H1 (cell line): ENCODE measurements around the gene CNTN5. TPM values are rescaled to one million over a fixed set of nuclear protein-coding genes. Genes with fewer than 3 reads are reported as not detected.

Experiments used
- CTCF ChIA-PET: fragments of 300-600 bp; sonication (Branson Sonifier 250); formaldehyde crosslinking; loops from one replicate; lab custom pipeline; 2021; ENCODE audit not compliant: partially characterized antibody; lab: Charles Lee
- POLR2A ChIA-PET: fragments of 300-600 bp; sonication (Branson Sonifier 250); formaldehyde crosslinking; loops from one replicate; lab custom pipeline; 2021; ENCODE audit warnings: inconsistent platforms; ENCODE audit not compliant: partially characterized antibody; lab: Charles Lee
- DNase-seq, 2 experiments: peaks; one replicate each; pipeline versions ENCODE4 v3.0.0 to v3.0.0-alpha.2; 2010 to 2022; ENCODE audit warnings: low spot score in 2 of 2, low read depth in 1 of 2, mixed read lengths in 1 of 2
- FAIRE-seq: peaks from 2 replicates; lab custom pipeline; 2011; peaks lifted over from hg19 to GRCh38; lab: Jason Lieb, UNC
- H2AFZ ChIP-seq: 2 replicates; pipeline ENCODE4 v1.8.1; 2012; ENCODE audit warnings: low read length, inconsistent platforms
- H2AK5ac ChIP-seq: 2 replicates; pipeline ENCODE4 v1.6.1; 2013; ENCODE audit warnings: low read depth, low read length
- H2BK120ac ChIP-seq: replicated peaks from 2 replicates; pipeline ENCODE3; 2013; ENCODE audit warnings: low read depth, low read length, inconsistent platforms
- H2BK12ac ChIP-seq: 2 replicates; pipeline ENCODE4 v1.6.1; 2013; ENCODE audit warnings: low read depth, low read length
- H2BK15ac ChIP-seq: 2 replicates; pipeline ENCODE4 v1.6.1; 2013; ENCODE audit warnings: low read length
- H2BK20ac ChIP-seq: 2 replicates; pipeline ENCODE4 v1.6.1; 2013; ENCODE audit warnings: low read length
- H2BK5ac ChIP-seq: 2 replicates; pipeline ENCODE4 v1.6.1; 2013; ENCODE audit warnings: low read depth, low read length
- H3K14ac ChIP-seq: 2 replicates; pipeline ENCODE4 v1.6.1; 2013; ENCODE audit warnings: inconsistent platforms; ENCODE audit not compliant: insufficient read length
- H3K18ac ChIP-seq: 2 replicates; pipeline ENCODE4 v1.6.1; 2013; ENCODE audit warnings: low read length; ENCODE audit errors: extremely low read depth
- H3K23ac ChIP-seq: 2 replicates; pipeline ENCODE4 v1.6.1; 2013; ENCODE audit warnings: inconsistent platforms; ENCODE audit not compliant: insufficient read length
- H3K23me2 ChIP-seq: 2 replicates; pipeline ENCODE4 v1.6.1; 2013; ENCODE audit warnings: low read depth, low read length
- H3K27ac ChIP-seq: 2 replicates; pipeline ENCODE4 v1.6.1; 2011; ENCODE audit warnings: low read depth, low read length, inconsistent platforms
- H3K27me3 ChIP-seq, 4 experiments: replicated peaks in 1 of 4; 1 replicate in 1 of 4; 2 replicates in 3 of 4; pipeline versions ENCODE4 v1.6.1 to v1.8.1; 2011 to 2013; ENCODE audit warnings: low read length in 3 of 4, mild to moderate bottlenecking in 3 of 4, inconsistent platforms in 2 of 4, mixed read lengths in 2 of 4, moderate library complexity in 1 of 4; ENCODE audit not compliant: control insufficient read depth in 3 of 4, insufficient read depth in 3 of 4; ENCODE audit errors: extremely low read depth in 1 of 4
- H3K36me3 ChIP-seq, 4 experiments: 2 replicates each; pipeline versions ENCODE4 v1.6.1 to v1.8.1; 2011 to 2013; ENCODE audit warnings: mild to moderate bottlenecking in 4 of 4, low read length in 3 of 4, moderate library complexity in 2 of 4, control low read depth in 1 of 4, inconsistent platforms in 1 of 4; ENCODE audit not compliant: insufficient read depth in 4 of 4, control insufficient read depth in 2 of 4
- H3K4ac ChIP-seq: replicated peaks from 2 replicates; pipeline ENCODE3; 2013; ENCODE audit warnings: low read length, low read depth, mixed read lengths, inconsistent platforms; ENCODE audit not compliant: insufficient read length
- H3K4me1 ChIP-seq, 4 experiments: replicated peaks in 1 of 4; 1 replicate in 1 of 4; 2 replicates in 3 of 4; pipeline versions ENCODE4 v1.6.1 to v1.8.1; 2011 to 2013; ENCODE audit warnings: low read length in 3 of 4, inconsistent platforms in 2 of 4, mixed read lengths in 1 of 4; ENCODE audit not compliant: insufficient read depth in 4 of 4, control insufficient read depth in 3 of 4
- H3K4me2 ChIP-seq, 2 experiments: 2 replicates each; pipeline versions ENCODE4 v1.6.1 to v1.8.1; 2011 to 2013; ENCODE audit warnings: low read depth in 2 of 2, low read length in 2 of 2, control low read depth in 1 of 2, inconsistent platforms in 1 of 2, mild to moderate bottlenecking in 1 of 2; ENCODE audit not compliant: insufficient read depth in 1 of 2
- H3K4me3 ChIP-seq, 4 experiments: fragments of 200-600, 300-600 bp in 1 of 4; sonication (generic), shearing (Covaris generic), sonication (Bioruptor Twin) in 1 of 4; 2 replicates each; pipeline versions ENCODE4 v1.5.1 to v1.8.1; 2011 to 2016; ENCODE audit warnings: low read length in 4 of 4, low read depth in 3 of 4, control low read depth in 2 of 4, inconsistent platforms in 2 of 4, mild to moderate bottlenecking in 2 of 4, mixed read lengths in 1 of 4, moderate library complexity in 1 of 4; ENCODE audit not compliant: insufficient read depth in 2 of 4; ENCODE audit errors: extremely low read depth in 1 of 4
- H3K56ac ChIP-seq: replicated peaks from 2 replicates; pipeline ENCODE3; 2013; ENCODE audit warnings: low read depth, mild to moderate bottlenecking, mixed read lengths, low read length, inconsistent platforms; ENCODE audit not compliant: insufficient read length
- H3K79me1 ChIP-seq: 2 replicates; pipeline ENCODE4 v1.6.1; 2013; ENCODE audit warnings: low read depth, low read length, control low read depth
- H3K79me2 ChIP-seq, 2 experiments: 2 replicates each; pipeline versions ENCODE4 v1.6.1 to v1.8.1; 2012 to 2013; ENCODE audit warnings: low read length in 2 of 2, mild to moderate bottlenecking in 2 of 2, inconsistent platforms in 1 of 2; ENCODE audit not compliant: insufficient read depth in 2 of 2, control insufficient read depth in 1 of 2
- H3K9ac ChIP-seq, 4 experiments: replicated peaks in 1 of 4; 1 replicate in 1 of 4; 2 replicates in 3 of 4; pipeline versions ENCODE4 v1.6.1 to v1.8.1; 2011 to 2013; ENCODE audit warnings: low read depth in 3 of 4, low read length in 3 of 4, control low read depth in 2 of 4, mild to moderate bottlenecking in 2 of 4, moderate library complexity in 2 of 4, inconsistent platforms in 1 of 4; ENCODE audit errors: extremely low read depth in 1 of 4
- H3K9me3 ChIP-seq, 2 experiments: 2 replicates each; pipeline versions ENCODE4 v1.6.1 to v1.8.1; 2012 to 2013; ENCODE audit warnings: mild to moderate bottlenecking in 2 of 2, moderate library complexity in 2 of 2, control low read depth in 1 of 2, inconsistent platforms in 1 of 2, low read depth in 1 of 2, low read length in 1 of 2, mixed read lengths in 1 of 2; ENCODE audit not compliant: insufficient read depth in 2 of 2
- H4K20me1 ChIP-seq, 2 experiments: replicated peaks in 1 of 2; 2 replicates each; pipeline versions ENCODE3 to v1.8.1; 2011 to 2013; ENCODE audit warnings: inconsistent platforms in 2 of 2, low read length in 2 of 2, mild to moderate bottlenecking in 1 of 2; ENCODE audit not compliant: insufficient read depth in 2 of 2, control insufficient read depth in 1 of 2
- H4K5ac ChIP-seq: 2 replicates; pipeline ENCODE4 v1.6.1; 2013; ENCODE audit warnings: low read length, low read depth, mixed read lengths, inconsistent platforms; ENCODE audit not compliant: insufficient read length
- H4K8ac ChIP-seq: 2 replicates; pipeline ENCODE4 v1.8.0; 2013; ENCODE audit warnings: mild to moderate bottlenecking, moderate library complexity, low read length, inconsistent platforms; ENCODE audit not compliant: insufficient read depth; ENCODE audit errors: extremely low read depth
- H4K91ac ChIP-seq: replicated peaks from 2 replicates; pipeline ENCODE3; 2013; ENCODE audit warnings: low read length, mixed read lengths, inconsistent platforms; ENCODE audit not compliant: insufficient read length
- BCL11A ChIP-seq, 2 experiments: IDR thresholded peaks; one replicate each; pipeline ENCODE4 v1.6.1; 2011; ENCODE audit warnings: low read depth in 2 of 2, low read length in 2 of 2, mild to moderate bottlenecking in 2 of 2
- CREB1 ChIP-seq: IDR thresholded peaks from 2 replicates; pipeline ENCODE4 v1.6.1; 2012; ENCODE audit warnings: inconsistent platforms
- EGR1 ChIP-seq: IDR thresholded peaks from 2 replicates; pipeline ENCODE4 v1.6.1; 2011; ENCODE audit warnings: low read depth, low read length, borderline replicate concordance
- EP300 ChIP-seq, 2 experiments: IDR thresholded peaks; 1 replicate in 1 of 2; 2 replicates in 1 of 2; pipeline ENCODE4 v1.6.1; 2011 to 2012; ENCODE audit warnings: low read depth in 2 of 2, low read length in 2 of 2, mild to moderate bottlenecking in 2 of 2, borderline replicate concordance in 1 of 2, inconsistent platforms in 1 of 2, moderate library complexity in 1 of 2
- EZH2 ChIP-seq: fragments of 200-600 bp; sonication (generic); IDR thresholded peaks from 2 replicates; pipeline ENCODE4 v1.7.1; 2012; ENCODE audit warnings: low read depth, mild to moderate bottlenecking, moderate library complexity, low read length, inconsistent platforms; ENCODE audit not compliant: severe bottlenecking
- HDAC6 ChIP-seq: IDR thresholded peaks from one replicate; pipeline ENCODE4 v1.7.1; 2012; ENCODE audit warnings: low read depth, mild to moderate bottlenecking, inconsistent platforms, low read length, moderate library complexity
- KDM1A ChIP-seq: fragments of 200-600, 300-600 bp; sonication (generic); IDR thresholded peaks from 2 replicates; pipeline ENCODE4 v1.7.1; 2016; ENCODE audit warnings: mild to moderate bottlenecking, low read length, borderline replicate concordance
- POLR2A ChIP-seq, 2 experiments: IDR thresholded peaks; 1 replicate in 1 of 2; 2 replicates in 1 of 2; pipeline ENCODE4 v1.6.1; 2011; ENCODE audit warnings: low read depth in 2 of 2, low read length in 2 of 2, mild to moderate bottlenecking in 2 of 2; ENCODE audit errors: control extremely low read depth in 1 of 2
- POU5F1 ChIP-seq: IDR thresholded peaks from 2 replicates; pipeline ENCODE4 v1.6.1; 2011; ENCODE audit warnings: low read depth, mild to moderate bottlenecking, low read length, moderate library complexity
- RFX5 ChIP-seq: IDR thresholded peaks from 2 replicates; pipeline ENCODE4 v1.6.1; 2011; ENCODE audit warnings: low read depth, low read length, improper control_type of control experiment, borderline replicate concordance
- SIN3A ChIP-seq, 2 experiments: IDR thresholded peaks in 1 of 2; conservative IDR thresholded peaks in 1 of 2; 2 replicates each; pipeline ENCODE4 v1.6.1; 2011 to 2012; ENCODE audit warnings: low read length in 2 of 2, improper control_type of control experiment in 1 of 2, low read depth in 1 of 2, mild to moderate bottlenecking in 1 of 2
- SIX5 ChIP-seq: IDR thresholded peaks from 2 replicates; pipeline ENCODE4 v1.6.1; 2011; ENCODE audit warnings: mild to moderate bottlenecking, low read depth, low read length
- TAF1 ChIP-seq: IDR thresholded peaks from 2 replicates; pipeline ENCODE4 v1.6.1; 2011; ENCODE audit warnings: mild to moderate bottlenecking, low read depth, low read length
- WGBS, 2 experiments: shearing (Covaris generic) in 1 of 2; methylation state at CpG; one replicate each; pipeline versions ENCODE4 v1.1.6 to v1.1.7; 2013 to 2015; ENCODE audit warnings: low lambda C conversion rate in 2 of 2, mixed read lengths in 2 of 2, inconsistent platforms in 1 of 2, low coverage in 1 of 2, missing lambda C conversion rate in 1 of 2; ENCODE audit not compliant: insufficient replicate concordance in 2 of 2, insufficient coverage in 1 of 2, insufficient read length in 1 of 2; ENCODE audit errors: extremely low coverage in 1 of 2, missing lambda C conversion rate in 1 of 2; 5-methylcytosine and 5-hydroxymethylcytosine counted together
- polyA plus RNA-seq, 7 experiments: library from polyadenylated mRNA; depleted of rRNA in 3 of 7; stranded (reverse) in 5 of 7; unstranded in 2 of 7; fragments of >200 nt in 5 of 7; fragments of 200-250 nt in 2 of 7; gene quantifications; 1 replicate in 5 of 7; 2 replicates in 1 of 7; 4 replicates in 1 of 7; pipeline versions ENCODE4 v1.2.1 to v1.2.3, GENCODE V29; 2011 to 2013; ENCODE audit warnings: missing spikeins in 2 of 7, mixed read lengths in 2 of 7
- total RNA-seq: library from RNA; stranded (reverse); fragmentation: NEBNext Ultra II Directional; extraction: Animal tissue kit (Norgen Biotek cat#: 25700); gene quantifications from 2 replicates; pipeline ENCODE4 v1.2.1, GENCODE V29; 2021

CNTN5 gene
- total and polyA plus RNA-seq, 2 of the 8 experiments (the other 6 are each of a cell fraction or from before 2014, with no cell fraction given): not detected

DNA sequence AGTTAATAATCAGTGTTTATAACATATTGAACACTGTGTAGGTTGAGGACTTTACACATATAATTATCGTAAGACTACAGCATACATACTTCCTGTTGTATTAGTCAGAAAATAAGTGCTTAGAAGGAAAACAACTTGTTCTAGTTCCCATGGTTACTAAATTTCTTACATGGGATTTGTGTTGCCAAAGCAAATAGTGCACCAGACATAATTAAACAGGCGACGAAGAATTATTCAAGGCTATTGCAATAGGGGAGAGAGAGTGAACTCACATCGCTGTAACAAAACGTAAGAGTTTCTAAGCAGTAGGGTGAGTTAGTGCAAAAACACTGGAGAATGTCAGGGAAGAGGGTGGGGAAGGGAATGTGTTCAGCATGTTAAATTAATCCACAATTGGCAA, 347.8 kb downstream of the CNTN5 start:
- Histone ChIP-seq H3K27me3 (no peaks in the 10 kb centered on the region), H3K79me2 (no peaks in the 10 kb centered on the region), H4K91ac (no peak overlapping the region), H3K4me3 (no peak overlapping the region), H3K56ac (no peak overlapping the region), H3K23me2 (no peaks in the 10 kb centered on the region), H3K4me1 (no peaks in the 10 kb centered on the region), H2BK120ac (no peak overlapping the region), H3K18ac (no peak overlapping the region), H2BK15ac (no peak overlapping the region), H2BK5ac (no peak overlapping the region), H2AK5ac (no peak overlapping the region), H3K9ac (no peak overlapping the region), H4K8ac (no peak overlapping the region), H3K4me2 (no peak overlapping the region), H3K9me3 (no peaks in the 10 kb centered on the region), H3K79me1 (no peaks in the 10 kb centered on the region), H3K27ac (no peak overlapping the region), H2BK12ac (no peak overlapping the region), H2BK20ac (no peak overlapping the region), H2AFZ (0 out of 2 replicates have a peak overlapping the region, but pooled peaks have one; percentile 79), H3K14ac (no peak overlapping the region), H4K5ac (no peak overlapping the region), H3K4ac (peak overlapping the region; percentile 6), H3K36me3 (no peaks in the 10 kb centered on the region), H4K20me1 (no peaks in the 10 kb centered on the region), H3K23ac (no peak overlapping the region)
- no peak for TF ChIP-seq EP300 (IDR thresholded peaks at IDR 0.05; ENCODE audit: borderline replicate concordance in 1 of 2, low read depth in 2 of 2, low read length in 2 of 2)
- no peak for TF ChIP-seq SIX5
- no peak for TF ChIP-seq HDAC6
- TF ChIP-seq BCL11A (IDR thresholded peaks at IDR 0.05; ENCODE audit: low read depth in 2 of 2, low read length in 2 of 2): no peak
- no peak for TF ChIP-seq SIN3A (conservative IDR thresholded peaks at IDR 0.05 in 1 of 2, IDR thresholded peaks at IDR 0.05 in 1 of 2; ENCODE audit: low read depth in 1 of 2, low read length in 2 of 2)
- TF ChIP-seq RFX5: no peak
- TF ChIP-seq POLR2A (IDR thresholded peaks at IDR 0.05; ENCODE audit: control extremely low read depth in 1 of 2, low read depth in 2 of 2, low read length in 2 of 2): no peak
- no peak for TF ChIP-seq KDM1A
- TF ChIP-seq EGR1: no peak
- no peak for TF ChIP-seq TAF1
- no peak for TF ChIP-seq EZH2
- TF ChIP-seq CREB1: no peak
- no peak for TF ChIP-seq POU5F1
- ChIA-PET CTCF (no interaction called here), POLR2A (no interaction called here)
- FAIRE-seq (no peak), DNase-seq (no peak)
- WGBS, 2 experiments: 93% methylated on average over 5 of the region's 5 CpGs; no CpG with 5 or more reads in 1 of the 2 experiments
